Kidney (tissue), 14 donors: ENCODE measurements around the gene DNTT. TPM values are rescaled to one million over a fixed set of nuclear protein-coding genes. Genes with fewer than 3 reads are reported as not detected.

ENCODE experiments used
- DNase-seq, 5 donors: peaks; one replicate each; pipeline ENCODE4 v3.0.0-alpha.2; 2013 to 2020
- FAIRE-seq: peaks from 2 replicates; lab custom pipeline; 2012; peaks lifted over from hg19 to GRCh38; lab: Jason Lieb, UNC
- H3K27ac ChIP-seq, 2 donors: one replicate each; pipeline ENCODE4 v1.7.0; 2013; ENCODE audit warnings: low read depth in 2 of 2, low read length in 2 of 2, inconsistent platforms in 1 of 2
- H3K27me3 ChIP-seq: one replicate; pipeline ENCODE4 v1.7.1; 2013; ENCODE audit warnings: low read length, inconsistent platforms; ENCODE audit not compliant: control insufficient read depth, insufficient read depth
- H3K36me3 ChIP-seq, 3 donors: one replicate each; pipeline versions ENCODE4 v1.7.0 to v1.7.1; 2013; ENCODE audit warnings: low read length in 3 of 3, control low read depth in 1 of 3, inconsistent platforms in 1 of 3; ENCODE audit not compliant: insufficient read depth in 3 of 3, control insufficient read depth in 2 of 3
- H3K4me1 ChIP-seq, 3 donors: one replicate each; pipeline versions ENCODE4 v1.7.0 to v1.7.1; 2013; ENCODE audit warnings: low read length in 3 of 3, inconsistent platforms in 1 of 3, low read depth in 1 of 3; ENCODE audit not compliant: control insufficient read depth in 2 of 3, insufficient read depth in 2 of 3
- H3K4me3 ChIP-seq, 3 donors: one replicate each; pipeline versions ENCODE4 v1.7.0 to v1.8.1; 2013; ENCODE audit warnings: low read length in 3 of 3, control low read depth in 1 of 3, inconsistent platforms in 1 of 3
- H3K9ac ChIP-seq, 3 donors: one replicate each; pipeline versions ENCODE4 v1.7.0 to v1.7.1; 2013; ENCODE audit warnings: low read length in 3 of 3, control low read depth in 1 of 3, inconsistent platforms in 1 of 3
- H3K9me3 ChIP-seq, 3 donors: one replicate each; pipeline versions ENCODE4 v1.7.0 to v1.7.1; 2013; ENCODE audit warnings: low read length in 3 of 3, control low read depth in 1 of 3, inconsistent platforms in 1 of 3; ENCODE audit not compliant: control insufficient read depth in 2 of 3, insufficient read depth in 1 of 3
- intact Hi-C: fragments of 100-400 bp; cut with DNase I; formaldehyde crosslinking; loops from one replicate; pipeline ENCODE4 v1.11.1; 2022
- polyA plus RNA-seq: library from polyadenylated mRNA; stranded (reverse); fragments of 350-450 nt; fragmentation: Illumina TruSeq; extraction: RNeasy Lipid Tissue Mini Kit (QIAGEN cat#74804); gene quantifications from one replicate; pipeline ENCODE4 v1.2.3, GENCODE V29; 2014; ENCODE audit warnings: low read depth, low replicate concordance; ENCODE audit not compliant: insufficient read depth
- total RNA-seq: library from RNA; stranded (reverse); fragmentation: NEBNext Ultra II Directional; extraction: Animal tissue kit (Norgen Biotek cat#: 25700); gene quantifications from one replicate; pipeline ENCODE4 v1.2.1, GENCODE V29; 2021
- TF ChIP-seq, protein P1 (sequence below): IDR thresholded peaks from 3 replicates; pipeline ENCODE4 v1.5.1; 2012; ENCODE audit warnings: mild to moderate bottlenecking, moderate library complexity, borderline replicate concordance; ENCODE audit not compliant: insufficient read depth; ENCODE audit errors: extremely low read depth
- donor health status: control.
- donor health status: control.
- donor health status: control.
- donor health status: control.
- donor health status: control.
- donor health status: DM: yes; HTN: yes; CAD: no.
- donor health status: Normal renal cell carcinoma (clear cell type).

DNTT gene
- total and polyA plus RNA-seq, 2 donors from 2014 or later: not detected

DNA sequence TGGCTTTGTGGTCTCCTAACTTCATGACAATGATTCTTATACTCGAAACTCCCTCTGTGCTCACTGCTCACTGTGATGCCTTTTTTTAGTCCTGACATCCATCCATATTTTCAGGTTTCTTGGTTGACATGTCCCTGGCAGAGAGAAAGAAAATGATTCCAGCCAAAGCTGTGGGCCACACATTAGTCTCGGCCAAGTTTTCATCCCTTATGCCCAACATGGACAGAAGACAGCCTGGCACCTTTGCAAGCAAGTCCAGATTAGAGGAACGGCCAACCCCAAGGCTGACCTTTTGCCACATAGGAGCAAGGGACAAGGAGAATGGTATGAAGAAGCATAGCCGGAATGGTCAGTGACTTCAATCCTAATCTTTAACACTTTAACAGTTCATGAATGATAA is 63.2 kb downstream of the DNTT start:
- Histone ChIP-seq H3K9ac (no peak overlapping the region), H3K27me3 (no peaks in the 10 kb centered on the region), H3K4me1 (no peaks in the 10 kb centered on the region), H3K36me3 (no peaks in the 10 kb centered on the region), H3K27ac (no peak overlapping the region), H3K4me3 (no peak overlapping the region), H3K9me3 (no peaks in the 10 kb centered on the region)
- DNase-seq (no peak), FAIRE-seq (no peak)
- TF ChIP-seq, protein P1, sequence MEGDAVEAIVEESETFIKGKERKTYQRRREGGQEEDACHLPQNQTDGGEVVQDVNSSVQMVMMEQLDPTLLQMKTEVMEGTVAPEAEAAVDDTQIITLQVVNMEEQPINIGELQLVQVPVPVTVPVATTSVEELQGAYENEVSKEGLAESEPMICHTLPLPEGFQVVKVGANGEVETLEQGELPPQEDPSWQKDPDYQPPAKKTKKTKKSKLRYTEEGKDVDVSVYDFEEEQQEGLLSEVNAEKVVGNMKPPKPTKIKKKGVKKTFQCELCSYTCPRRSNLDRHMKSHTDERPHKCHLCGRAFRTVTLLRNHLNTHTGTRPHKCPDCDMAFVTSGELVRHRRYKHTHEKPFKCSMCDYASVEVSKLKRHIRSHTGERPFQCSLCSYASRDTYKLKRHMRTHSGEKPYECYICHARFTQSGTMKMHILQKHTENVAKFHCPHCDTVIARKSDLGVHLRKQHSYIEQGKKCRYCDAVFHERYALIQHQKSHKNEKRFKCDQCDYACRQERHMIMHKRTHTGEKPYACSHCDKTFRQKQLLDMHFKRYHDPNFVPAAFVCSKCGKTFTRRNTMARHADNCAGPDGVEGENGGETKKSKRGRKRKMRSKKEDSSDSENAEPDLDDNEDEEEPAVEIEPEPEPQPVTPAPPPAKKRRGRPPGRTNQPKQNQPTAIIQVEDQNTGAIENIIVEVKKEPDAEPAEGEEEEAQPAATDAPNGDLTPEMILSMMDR: no peak
- intact Hi-C loops: no loop called here

DNA sequence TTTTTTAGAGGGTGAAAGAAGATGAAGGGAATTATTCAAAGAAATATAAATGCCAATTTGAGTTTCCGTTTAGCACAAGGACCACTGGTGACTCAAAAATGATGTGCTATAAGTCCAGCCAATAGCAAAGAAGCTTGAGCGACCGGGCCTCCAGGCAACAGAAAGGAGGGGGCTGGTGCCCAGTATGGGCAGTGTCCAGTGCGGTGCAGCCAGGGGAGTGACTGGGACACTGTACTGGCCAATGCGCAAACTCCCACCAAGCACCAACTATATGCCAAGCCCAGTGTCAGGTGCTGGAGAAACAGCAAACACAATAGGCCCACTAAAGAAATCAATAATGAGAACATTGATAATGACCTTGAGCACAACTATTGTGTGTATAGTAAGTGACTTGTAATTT is 64.7 kb downstream of the DNTT start:
- Histone ChIP-seq H3K4me3 (no peak overlapping the region), H3K4me1 (no peaks in the 10 kb centered on the region), H3K36me3 (no peaks in the 10 kb centered on the region), H3K27me3 (no peaks in the 10 kb centered on the region), H3K9me3 (no peaks in the 10 kb centered on the region), H3K9ac (no peak overlapping the region), H3K27ac (no peak overlapping the region)
- no peak for FAIRE-seq
- intact Hi-C loops: no loop called here
- TF ChIP-seq, protein P1: no peak
- DNase-seq: no peak

DNA sequence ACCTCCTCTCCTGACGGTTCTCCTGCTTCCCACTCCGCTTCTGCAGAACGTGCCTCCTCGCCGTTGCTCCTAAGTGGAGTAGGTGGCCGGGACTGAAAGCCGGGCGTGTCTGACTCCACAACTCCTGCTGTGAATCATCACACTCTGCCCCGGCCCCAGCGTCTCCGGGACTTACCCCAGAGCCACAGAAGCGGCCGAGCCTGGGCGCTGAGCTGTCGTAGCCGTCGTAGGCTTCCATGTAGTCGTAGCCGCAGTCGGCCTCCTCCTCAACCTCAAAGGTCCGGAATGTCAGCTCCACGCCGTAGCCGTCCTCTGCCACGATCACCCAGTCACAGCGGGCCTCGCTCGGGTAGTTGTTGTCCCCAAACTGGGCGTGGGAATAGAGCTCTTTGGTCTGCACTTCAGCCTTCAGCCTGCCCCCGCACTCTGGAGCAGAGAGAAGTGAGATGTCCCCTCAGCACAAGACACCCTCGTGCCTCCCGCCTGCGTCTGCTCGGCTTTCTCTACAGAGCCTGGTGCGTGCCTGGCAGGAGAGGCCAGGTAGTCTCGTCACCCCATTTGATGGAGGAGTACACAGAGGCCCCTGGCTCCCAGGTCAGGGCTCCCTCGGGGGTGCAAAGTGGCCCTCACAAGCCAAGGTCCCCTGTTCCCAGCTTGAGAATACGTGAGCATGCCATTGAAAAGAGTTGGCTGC is 65.8 kb downstream of the DNTT start:
- no peaks in the 10 kb centered on the region for H3K27me3 ChIP-seq

More for the DNA sequence above, 65.8 kb downstream of the DNTT start:
- no peaks in the 10 kb centered on the region for H3K36me3 ChIP-seq
- H3K9me3 ChIP-seq: no peaks in the 10 kb centered on the region
- TF ChIP-seq, protein P1: no peak
- DNase-seq: no peak
- no peak for FAIRE-seq
- intact Hi-C loops: no loop called here
- peaks cover 0 to 3% (median 0%) of the 10 kb centered on the region in 3 donors for H3K4me1 ChIP-seq
- H3K27ac ChIP-seq: no peak overlapping the region
- H3K9ac ChIP-seq: no peak overlapping the region
- H3K4me3 ChIP-seq: no peak overlapping the region
